ENCODE data around the gene DAB1. TPM values are rescaled to one million over a fixed set of nuclear protein-coding genes. Genes with fewer than 3 reads are reported as not detected.

Gene DAB1
- 17.9 TPM for total RNA-seq

DNA sequence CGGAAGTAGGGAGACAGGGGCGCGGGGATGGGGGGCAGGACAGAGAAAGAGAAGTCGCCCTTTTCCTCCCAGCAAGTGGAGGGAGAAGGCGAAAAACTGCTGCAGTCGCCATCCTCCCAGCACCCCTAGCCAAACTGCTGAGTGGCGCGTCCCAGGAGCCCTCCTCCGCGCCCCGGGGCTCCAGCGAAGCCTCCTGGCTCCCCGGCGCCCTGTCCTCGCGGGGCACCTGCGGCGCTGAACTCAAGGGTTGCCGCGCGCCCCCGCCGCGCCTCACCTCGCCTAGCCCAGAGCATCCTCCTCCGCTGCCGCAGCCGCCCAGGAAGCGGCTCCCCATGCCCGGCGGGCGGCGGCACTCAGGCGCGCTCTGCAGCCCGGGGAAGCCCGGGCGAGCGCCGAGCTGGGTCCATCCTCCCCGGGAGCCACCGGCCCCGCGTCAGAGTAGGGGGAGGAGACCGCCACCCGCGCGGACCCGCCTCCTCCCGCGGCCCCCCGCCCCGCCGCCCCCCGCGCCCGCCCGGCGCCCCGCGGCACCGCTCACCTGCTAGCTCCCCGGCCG lies at the start of gene DAB1:
Gene DAB1 (minus strand): TSS at position 405 of the 556 bp plus-strand sequence. CDS start 133,030 bp downstream, outside the sequence.

DNA sequence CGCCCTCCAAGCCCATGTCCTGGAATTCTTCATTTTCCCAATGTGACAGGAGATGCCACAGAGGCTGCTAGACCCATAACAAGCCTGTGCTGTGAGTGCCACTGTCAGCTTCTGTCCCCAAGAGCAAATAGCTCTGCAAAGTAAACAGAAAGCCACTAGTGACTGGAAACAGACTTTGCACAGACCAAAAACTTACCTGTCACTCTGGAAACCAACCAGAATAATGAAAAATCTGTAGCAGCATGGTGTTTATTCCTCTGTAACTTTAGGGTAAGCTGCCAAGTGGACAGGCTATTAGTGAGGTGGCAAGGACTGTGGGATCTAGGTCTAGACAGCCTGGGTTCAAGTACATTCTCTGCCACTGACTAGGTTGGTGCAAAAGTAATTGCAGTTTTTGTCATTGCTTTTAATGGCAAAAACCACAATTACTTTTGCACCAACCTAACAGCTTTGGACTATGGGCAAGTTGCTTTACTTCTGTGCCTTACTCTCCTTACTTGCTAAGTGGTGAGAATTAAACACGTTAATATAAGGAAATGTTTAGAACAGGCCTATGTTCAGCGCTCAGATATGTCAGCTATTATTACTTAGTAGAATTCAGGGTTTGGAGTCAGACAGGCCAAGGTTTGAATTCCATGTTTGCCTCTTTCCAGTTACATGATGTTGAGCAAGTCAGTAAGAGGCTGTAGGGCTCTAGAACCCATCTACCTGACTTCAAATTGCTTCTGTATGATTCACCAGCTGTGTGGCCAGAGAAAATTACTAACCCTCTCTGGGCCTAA lies 457.8 kb downstream of the DAB1 start, which contains the start of gene C8B:
Gene C8B (minus strand): TSS at position 100 of the 782 bp plus-strand sequence. CDS start 67 bp downstream, at position 33.

